GM19238 (cell line): ENCODE data around the gene HSCB.
"Not testable (repeated sequence)": the region's sequence is repeated elsewhere in the genome, so short reads cannot be mapped to it uniquely, and the experiment has no call there.

ENCODE experiments used
- DNase-seq: peaks from one replicate; pipeline ENCODE4 v3.0.0; 2011; ENCODE audit warnings: low spot score; ENCODE audit not compliant: insufficient read length

The HSCB gene, protein sequence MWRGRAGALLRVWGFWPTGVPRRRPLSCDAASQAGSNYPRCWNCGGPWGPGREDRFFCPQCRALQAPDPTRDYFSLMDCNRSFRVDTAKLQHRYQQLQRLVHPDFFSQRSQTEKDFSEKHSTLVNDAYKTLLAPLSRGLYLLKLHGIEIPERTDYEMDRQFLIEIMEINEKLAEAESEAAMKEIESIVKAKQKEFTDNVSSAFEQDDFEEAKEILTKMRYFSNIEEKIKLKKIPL

DNA sequence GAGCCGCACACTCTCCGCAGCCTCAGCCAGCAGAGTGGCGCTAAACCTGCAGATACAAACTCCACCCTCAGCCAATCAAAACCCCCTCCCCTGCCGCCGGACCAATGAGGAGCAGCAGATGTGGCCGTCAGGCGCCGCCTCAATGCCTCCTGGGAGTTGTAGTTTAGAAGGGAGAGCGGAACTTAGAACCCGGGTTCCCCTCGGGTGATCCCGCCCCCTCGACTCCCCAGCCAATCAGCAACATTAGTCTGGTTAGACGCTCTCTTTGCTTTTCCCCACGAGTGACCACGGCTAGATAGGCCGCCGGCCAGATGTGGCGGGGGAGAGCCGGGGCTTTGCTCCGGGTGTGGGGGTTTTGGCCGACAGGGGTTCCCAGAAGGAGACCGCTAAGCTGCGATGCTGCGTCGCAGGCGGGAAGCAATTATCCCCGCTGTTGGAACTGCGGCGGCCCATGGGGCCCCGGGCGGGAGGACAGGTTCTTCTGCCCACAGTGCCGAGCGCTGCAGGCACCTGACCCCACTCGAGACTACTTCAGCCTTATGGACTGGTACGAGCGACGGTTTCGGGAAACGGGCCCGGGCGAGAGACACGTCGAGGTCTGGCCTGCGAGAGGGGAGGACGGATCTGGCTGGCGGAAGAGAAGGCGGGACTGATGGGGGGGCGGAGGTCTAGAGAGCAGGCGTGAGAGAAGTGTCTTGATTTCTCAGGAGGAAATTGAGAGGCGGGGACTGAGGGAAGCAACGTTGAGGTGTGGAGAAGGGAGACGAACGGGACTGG lies at the start of gene HSCB, which contains the start of gene CHEK2:
HSCB (plus strand) TSS at position 255 of the 777 bp plus-strand sequence; CDS start at position 312, 57 bp downstream.
CHEK2 (minus strand) TSS at position 36 of the 777 bp plus-strand sequence. CDS start 7,099 bp downstream, outside the sequence.
- DNase-seq, result peak; percentile 93

DNA sequence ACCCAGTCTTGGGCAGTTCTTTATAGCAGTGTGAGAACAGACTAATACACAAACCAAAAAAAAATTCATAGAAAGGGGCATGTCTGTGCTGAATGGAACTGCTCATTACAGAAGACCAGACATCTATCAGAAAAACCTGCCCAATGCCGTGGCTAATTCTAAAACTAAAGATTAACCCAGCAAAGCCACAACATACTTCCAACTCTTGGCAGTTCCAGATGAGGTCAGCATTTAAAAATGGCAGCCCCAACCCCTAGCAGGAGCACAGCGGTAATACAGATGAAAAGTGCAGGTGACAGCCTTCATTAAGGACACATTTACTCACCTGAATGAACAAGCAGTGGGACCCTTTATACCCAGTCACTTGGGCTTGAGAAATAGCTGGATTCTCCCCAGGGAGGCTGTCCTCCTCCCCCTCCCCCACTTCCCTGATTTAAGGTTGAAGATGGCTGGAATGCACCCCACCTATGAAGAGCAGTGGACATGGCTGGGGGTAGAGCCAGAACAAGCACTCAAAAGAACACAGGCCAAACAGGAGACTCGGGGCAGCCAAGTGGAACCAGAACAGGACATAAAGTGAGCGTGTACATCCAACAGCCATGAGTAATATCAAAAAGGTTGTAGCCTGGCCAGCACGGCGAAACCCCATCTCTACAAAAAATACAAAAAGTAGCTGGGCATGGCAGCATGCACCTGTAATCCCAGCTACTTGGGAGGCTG lies 48.6 kb upstream of the HSCB start:
- DNase-seq, result not testable (repeated sequence)

DNA sequence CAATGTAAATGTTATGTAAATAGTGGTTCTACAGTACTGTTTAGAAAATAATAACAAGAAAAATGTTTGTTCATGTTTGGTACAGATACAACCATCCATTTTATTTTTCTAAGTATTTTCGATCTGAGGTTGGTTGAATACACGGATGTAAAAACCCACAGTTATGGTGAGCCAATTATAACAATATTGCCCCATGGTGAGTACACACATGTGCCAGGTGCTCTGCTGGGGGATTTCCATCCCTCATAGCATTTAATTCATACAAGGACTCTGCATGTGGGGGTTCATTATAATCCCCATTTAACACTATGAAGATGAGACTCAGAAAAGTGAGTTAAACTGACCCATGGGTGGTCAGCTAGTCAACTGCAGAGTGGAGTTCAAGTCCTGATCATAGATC lies 38.9 kb upstream of the HSCB start:
- no peak for DNase-seq

DNA sequence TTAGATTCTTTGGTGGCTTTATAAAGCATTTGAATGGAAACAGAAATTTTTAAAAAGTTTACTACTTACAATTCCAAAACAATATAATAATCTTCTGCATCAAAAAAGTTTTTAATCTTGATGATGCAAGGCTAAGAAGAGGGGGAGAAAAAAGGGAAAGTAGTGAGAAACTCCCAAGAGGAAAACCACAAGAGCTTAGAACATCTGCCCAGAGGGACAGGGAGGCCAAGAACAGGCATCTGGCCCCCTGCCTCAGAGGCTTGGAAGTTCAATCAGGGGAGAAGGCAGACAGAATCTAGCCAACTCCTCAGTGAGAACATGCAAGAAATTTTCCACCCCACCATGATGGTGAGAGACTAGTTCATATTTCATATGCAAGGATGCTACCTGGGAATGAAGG lies 38.4 kb upstream of the HSCB start:
- no peak for DNase-seq

DNA sequence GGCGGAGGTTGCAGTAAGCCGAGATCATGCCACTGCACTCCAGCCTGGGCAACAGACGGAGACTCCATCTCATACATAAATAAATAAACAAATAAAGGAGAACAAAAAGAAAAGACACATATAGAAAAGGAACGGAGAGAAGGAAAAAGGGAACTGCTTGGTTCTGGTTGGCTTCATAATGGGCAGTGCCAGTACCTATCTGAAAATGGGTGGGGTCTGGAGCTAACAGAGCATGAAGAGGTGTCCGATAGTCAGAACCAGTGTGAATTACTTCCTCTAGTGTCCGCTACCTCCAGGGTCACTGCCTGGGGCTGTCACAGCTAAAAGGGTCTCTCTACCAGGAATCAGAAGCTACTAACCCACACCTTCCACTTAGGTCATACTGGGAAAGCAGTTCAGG lies 35.0 kb upstream of the HSCB start:
- no peak for DNase-seq

DNA sequence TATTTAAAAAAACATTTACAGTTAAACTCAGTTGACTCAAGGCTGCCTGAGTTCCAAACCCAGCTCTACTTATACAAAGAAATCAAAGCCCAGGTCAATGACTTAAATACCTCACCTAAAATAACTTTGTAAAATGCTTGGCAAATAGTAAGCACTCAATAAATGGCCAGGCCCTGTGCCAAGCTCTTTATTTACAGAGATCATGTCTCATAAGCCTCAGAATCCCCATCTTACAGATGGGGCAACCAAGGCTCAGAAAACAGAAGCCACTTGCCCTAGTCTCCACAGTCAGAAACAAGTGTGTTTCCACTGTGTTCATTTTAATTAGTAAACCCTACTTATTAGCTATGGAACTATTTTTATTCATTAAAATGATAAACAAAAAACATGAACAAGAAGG lies 31.7 kb upstream of the HSCB start:
- no peak for DNase-seq

DNA sequence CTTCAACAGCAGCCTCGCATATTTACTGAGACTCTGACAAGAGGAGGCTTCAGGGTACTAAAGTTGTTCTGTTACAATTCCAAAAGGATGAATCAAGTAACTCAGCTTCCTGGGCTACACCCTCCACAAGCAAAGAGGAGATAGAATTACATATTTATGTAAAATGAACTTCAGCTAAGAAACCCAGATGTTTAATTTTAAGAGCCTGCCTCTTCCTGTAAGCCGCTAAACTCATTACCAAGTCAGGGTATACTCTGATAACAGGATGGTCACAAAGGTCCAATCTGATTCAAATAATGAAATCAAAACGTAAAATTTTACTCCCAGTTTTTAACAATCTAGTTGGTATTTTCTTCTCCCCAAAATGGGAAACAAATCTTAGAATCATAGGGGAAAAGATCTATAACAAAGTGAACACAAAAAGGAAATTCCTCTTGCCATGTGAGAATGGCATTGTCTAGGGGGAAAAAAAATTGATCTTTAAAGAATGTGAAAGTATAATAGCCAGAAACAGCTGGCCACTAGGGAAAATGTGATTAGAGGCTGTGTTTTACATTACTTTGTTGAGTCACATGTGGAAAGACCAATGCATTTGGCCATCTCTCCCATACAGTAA lies 31.2 kb upstream of the HSCB start:
- DNase-seq, result no peak

DNA sequence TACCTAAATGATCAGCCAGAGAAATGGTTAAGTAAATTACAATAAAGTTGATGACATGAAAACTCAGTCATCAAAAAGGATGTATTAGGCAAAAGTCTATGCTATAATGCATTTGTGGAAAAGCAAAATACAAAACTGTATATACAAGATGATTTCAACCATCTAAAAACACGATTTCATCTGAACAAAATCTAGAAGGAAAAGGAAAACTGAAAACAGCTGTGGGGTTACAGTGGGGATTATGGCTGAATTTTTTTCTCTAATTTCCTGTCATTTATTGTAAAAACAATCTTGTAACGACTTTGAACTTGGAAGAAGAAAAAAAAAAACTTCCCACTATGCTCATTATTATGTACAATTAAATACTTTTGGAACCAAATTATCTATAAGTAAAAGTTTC lies 30.5 kb upstream of the HSCB start:
- no peak for DNase-seq

DNA sequence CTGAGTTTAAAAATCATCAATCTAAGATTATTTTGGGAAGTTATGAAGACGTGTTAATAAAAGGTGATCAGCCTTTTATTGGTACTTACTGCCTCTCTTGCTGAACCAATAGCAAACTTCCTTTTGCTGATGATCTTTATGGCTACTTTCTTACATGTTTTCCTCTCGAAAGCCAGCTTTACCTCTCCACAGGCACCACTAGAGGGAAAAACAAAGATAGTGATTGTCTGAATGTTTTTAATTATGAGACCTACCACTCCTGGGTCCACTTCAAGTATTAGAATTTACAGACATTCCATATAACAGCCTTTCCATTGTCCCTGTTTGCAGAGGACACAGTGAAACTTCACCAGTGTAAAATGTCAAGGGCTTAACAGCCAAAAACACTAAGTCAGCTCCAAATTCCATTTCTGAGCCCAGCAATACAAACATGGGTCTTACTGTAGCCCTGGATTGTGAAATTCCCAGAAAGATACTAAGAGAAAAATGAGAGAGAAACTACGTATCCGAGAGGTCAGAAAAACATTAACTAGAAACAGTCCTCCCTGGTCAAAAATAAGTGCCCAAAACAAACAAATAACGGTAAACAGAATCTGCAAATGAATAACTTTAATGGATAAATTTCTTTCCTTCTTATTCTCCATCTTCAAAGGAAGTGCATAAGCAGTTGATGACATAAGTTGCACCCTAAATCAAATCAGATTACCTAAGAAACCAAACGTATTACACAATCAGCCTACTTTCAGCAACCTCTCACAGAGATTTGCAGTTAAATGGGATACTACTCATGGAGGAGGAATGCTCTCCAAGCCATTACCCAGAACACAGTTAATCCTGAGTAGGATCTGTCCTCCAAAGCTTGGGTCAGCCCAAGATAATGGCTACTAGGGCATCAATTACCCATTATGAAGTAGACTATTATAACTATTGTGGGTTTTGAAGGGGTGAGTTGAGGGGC lies 29.7 kb upstream of the HSCB start:
- DNase-seq, result no peak

DNA sequence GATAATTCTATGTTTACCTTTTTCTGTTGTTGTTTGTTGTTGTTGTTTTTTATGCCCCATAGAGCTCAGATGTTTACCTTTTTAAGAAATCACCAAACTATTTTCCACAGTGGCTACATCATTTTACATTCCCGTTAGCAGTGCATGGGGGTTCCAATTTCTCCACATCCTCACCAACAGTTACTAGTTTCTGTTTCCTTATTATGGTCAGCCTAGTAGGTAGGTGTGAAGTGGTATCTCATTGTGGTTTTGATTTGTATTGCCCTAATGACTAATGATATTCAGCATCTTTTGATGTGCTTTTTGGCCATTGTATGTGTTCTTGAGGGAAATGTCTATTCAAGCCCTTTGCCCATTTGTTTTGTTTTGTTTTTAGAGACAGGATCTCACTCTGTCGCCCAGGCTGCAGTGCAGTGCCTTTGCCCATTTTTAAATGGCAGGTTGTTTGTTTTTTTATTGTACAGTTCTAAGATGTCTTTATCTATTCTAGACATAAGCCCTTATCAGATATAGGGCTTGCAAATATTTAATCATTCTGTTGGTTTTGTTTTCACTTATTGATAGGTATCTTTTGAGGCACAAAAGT lies 27.7 kb upstream of the HSCB start:
- DNase-seq, result no peak

DNA sequence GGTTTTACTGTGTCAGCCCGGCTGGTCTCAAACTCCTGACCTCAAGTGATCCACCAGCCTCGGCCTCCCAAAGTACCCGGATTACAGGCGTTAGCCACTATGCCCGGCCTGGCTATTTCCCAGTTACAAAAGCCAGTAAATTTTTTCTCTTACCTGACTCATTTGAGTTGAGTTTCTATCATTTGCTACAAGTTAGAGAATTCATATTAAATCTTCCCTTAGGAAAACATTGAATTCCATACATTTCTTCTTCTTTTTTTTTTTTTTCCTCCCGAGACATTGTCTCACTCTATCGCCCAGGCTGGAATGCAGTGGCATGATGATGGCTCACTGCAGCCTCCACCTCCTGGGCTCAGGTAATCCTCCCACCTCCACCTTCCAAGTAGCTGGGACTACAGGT lies 26.2 kb upstream of the HSCB start:
- no peak for DNase-seq

DNA sequence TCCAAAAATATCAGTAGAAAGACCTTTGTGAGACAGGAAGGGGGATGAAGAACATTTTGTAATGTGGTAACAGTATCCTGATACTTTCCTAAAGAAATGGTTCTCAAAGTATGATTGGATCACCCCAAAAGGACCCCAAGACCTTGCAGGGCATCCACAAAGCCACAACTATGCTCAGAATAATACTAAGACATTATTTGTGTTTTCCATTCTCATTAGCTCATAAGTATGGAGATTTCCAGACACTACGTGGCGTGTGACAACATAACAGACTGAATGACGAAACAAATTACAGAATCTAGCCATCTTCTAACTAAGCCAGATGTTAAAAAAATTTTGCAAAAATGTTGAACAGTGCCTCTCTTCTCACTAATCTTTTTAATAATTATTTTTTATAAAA lies 25.2 kb upstream of the HSCB start:
- no peak for DNase-seq

DNA sequence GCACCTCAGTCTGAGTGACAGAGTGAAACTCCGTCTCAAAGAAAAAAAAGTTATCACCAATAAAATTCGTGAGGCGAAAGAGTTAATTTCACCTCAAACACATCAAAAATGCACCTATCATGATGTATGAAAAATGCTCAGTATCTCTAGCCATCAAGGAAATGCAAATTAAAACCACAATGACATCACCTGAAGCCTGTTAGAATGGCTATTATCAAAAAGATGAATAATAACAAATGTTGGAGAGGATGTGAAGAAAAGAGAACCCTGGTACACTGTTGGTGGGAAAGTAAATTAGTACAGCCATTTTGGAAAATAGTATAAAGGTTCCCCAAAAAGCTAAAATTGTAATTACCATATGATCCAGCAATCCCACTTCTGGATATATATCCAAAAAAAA lies 23.8 kb upstream of the HSCB start:
- DNase-seq, result no peak

DNA sequence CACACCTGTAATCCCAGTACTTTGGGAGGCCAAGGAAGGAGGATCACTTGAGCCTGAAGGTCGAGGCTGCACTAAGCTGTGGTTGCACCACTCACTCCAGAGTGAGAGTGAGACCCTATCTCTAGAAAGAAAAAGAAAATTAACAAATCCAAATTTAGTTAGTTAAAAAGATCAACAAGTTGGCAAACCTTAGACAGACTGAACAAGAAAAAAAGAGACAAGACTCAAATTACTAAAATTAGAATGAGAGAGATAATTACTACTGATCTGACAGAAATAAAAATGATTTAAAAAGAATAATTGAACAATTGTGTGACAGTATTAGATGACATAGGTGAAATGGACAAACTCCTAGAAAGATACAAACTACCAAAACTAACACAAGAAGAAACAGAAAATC lies 13.8 kb upstream of the HSCB start:
- DNase-seq, result no peak

DNA sequence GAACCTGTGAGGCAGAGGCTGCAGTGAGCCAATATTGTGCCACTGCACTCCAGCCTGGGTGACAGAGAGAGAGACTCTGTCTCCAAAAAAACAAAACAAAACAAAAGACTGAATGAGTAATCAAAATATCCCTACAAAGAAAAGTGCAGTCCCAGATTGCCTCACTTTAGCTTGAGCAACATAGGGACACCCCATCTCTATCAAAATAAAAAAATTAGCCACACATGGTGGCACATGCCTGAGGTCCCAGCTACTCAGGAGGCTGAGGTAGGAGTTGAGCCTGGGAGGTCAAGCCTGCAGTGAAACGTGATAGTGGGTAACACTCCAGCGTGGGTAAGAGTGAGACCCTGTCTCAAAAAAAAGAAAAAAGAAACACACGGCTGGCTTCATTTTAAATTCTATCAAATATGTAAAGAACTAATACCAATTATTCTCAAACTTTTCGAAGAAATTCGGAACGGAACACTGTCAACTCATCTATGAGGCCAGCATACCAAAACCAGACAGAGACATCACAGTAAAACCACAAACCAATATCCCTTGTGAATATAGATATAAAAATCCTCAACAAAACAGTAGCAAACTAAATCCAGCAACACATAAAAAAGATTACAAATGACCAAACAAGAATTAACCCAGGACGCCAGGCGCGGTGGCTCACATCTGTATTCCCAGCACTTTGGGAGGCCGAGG lies 13.1 kb upstream of the HSCB start:
- no peak for DNase-seq

DNA sequence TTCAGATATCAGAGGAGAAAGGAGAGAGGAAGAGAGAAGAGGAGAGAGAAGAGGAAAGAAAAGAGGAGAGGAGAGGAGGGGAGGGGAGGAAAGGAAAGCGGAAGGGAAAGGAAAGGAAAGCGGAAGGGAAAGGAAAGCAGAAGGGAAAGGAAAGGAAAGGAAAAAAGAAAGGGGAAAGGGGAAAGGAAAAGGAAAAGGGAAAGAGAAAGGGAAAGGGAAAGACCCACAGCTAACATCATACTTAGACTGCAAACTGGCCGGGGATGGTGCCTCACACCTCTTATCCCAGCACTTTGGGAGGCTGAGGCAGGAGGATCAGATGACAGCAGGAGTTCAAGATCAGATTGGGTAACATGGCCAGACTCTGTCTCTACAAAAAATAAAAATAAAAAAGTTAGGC lies 11.7 kb upstream of the HSCB start:
- DNase-seq, result no peak

DNA sequence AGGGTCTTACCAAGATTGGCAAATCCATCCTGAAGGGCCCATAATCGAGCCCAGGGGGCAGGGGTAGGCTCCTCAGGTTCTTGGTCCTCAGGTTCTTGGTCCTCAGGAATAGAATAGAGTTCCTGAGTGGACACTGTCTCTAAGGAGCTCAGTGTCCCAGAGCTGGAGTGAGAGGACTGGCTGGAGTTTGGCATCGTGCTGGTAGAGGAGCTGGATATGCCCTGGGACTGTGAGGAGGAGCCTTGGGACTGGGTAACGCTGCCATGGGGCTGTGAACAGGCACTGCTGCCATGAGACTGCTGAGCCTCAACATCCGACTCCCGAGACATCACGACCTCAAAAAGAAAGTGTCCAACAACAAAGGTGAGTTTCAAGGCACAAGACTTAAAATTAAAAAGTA lies 7.4 kb upstream of the HSCB start:
- DNase-seq, result no peak

DNA sequence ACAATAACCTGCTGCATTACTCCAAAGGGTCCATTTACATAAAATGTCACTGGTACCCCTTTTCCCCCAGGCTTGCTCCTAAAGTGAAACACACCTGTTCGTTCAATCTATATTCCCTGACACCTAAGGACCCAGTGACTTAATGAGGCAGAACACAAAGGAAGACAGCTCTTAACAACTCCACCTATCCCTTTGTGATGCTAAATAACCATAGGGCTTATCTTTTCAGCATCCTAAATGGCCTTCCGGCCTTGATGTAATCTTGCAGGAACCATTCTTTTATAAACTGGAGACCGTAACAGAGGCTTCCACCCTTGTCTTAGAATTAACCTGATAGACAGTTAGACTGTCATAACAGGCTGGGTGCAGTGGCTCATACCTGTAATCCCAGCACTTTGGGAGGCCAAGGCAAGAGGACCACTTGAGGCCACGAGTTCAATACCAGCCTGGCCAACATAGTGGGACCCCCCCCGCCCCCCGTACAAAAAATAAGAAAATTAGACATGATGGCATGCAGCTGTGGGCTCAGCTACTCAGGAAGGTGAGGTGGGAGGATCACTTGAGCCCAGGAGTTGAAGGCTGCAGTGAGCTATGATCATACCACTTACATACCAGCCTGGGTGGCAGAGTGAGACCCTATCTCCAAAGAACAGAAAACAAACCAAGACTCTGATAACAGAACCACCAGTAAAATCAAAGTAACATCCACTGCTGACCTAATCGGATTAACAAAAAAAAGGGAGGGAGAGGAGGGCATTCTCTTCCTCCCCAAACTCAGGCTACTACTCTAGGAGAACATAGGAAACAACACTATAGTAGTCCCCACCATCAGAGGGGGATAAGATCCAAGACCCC lies 5.3 kb upstream of the HSCB start:
- DNase-seq, result no peak

DNA sequence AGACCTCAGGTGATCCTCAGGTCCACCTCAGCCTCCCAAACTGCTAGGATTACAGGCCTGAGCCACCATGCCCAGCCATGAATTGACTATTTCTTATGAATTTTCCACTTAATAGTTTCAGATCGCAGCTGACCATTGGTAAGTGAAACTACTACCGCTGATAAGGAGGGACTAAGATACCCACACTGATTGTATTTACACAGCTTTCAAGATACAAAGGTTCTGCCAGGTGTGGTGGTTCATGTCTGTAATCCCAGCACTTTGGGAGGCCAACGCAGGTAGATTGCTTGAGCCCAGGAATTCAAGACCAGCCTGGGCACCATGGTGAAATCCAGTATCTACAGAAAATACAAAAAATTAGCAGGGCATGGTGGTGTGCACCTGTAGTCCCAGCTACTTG lies 4.1 kb upstream of the HSCB start:
- DNase-seq, result no peak
